Central memory CD8-positive, alpha-beta T cell (primary cell): Measurements from ENCODE around the gene OR6B3.
"Not testable (repeated sequence)": the region's sequence is repeated elsewhere in the genome, so short reads cannot be mapped to it uniquely, and the experiment has no call there.

Source experiments
- ATAC-seq: fragments of 150-1000 bp; cut with Tn5 transposase; replicated peaks from 2 replicates; pipeline ENCODE4 v1.10.0; 2022; ENCODE audit warnings: mild to moderate bottlenecking, moderate FRiP score, moderate number of reproducible peaks; ENCODE audit not compliant: poor library complexity, severe bottlenecking; ENCODE audit errors: extremely low read depth
- DNase-seq, 2 donors: peaks; one replicate each; pipeline ENCODE4 v3.0.0; 2021; ENCODE audit warnings: low spot score in 2 of 2
- H3K27ac Mint-ChIP-seq: one replicate; pipeline ENCODE4 v1.8.0; 2022; ENCODE audit warnings: low read depth, mild to moderate bottlenecking, moderate library complexity, mixed read lengths
- H3K27me3 Mint-ChIP-seq: one replicate; pipeline ENCODE4 v1.8.0; 2022; ENCODE audit warnings: mixed read lengths
- H3K36me3 Mint-ChIP-seq: one replicate; pipeline ENCODE4 v1.8.0; 2022; ENCODE audit warnings: mild to moderate bottlenecking, moderate library complexity, mixed read lengths; ENCODE audit not compliant: insufficient read depth
- H3K4me1 Mint-ChIP-seq: one replicate; pipeline ENCODE4 v1.8.0; 2022; ENCODE audit warnings: mixed read lengths
- H3K4me3 Mint-ChIP-seq: one replicate; pipeline ENCODE4 v1.8.0; 2022; ENCODE audit warnings: mild to moderate bottlenecking, moderate library complexity, mixed read lengths
- H3K9me3 Mint-ChIP-seq: one replicate; pipeline ENCODE4 v1.8.0; 2022; ENCODE audit warnings: mixed read lengths

Gene OR6B3

GRCh38 chr2:240064898-240065297, 11.6 kb upstream of the OR6B3 start:
- ATAC-seq (no peak), DNase-seq (no peak)
- no peaks in the 10 kb centered on the region for H3K36me3 Mint-ChIP-seq
- peaks cover 41% of the 10 kb centered on the region for H3K27me3 Mint-ChIP-seq
- H3K4me1 Mint-ChIP-seq = no peaks in the 10 kb centered on the region
- H3K27ac Mint-ChIP-seq = no peak overlapping the region
- no peak overlapping the region for H3K4me3 Mint-ChIP-seq
- no peaks in the 10 kb centered on the region for H3K9me3 Mint-ChIP-seq

GRCh38 chr2:240060977-240061591, 7.8 kb upstream of the OR6B3 start:
- H3K36me3 Mint-ChIP-seq = peaks cover 3% of the 10 kb centered on the region
- H3K4me3 Mint-ChIP-seq = no peak overlapping the region
- ATAC-seq (peak; percentile 60), DNase-seq (peak in 1 of 2 donors; percentile 37)
- no peaks in the 10 kb centered on the region for H3K4me1 Mint-ChIP-seq
- H3K9me3 Mint-ChIP-seq = no peaks in the 10 kb centered on the region
- peaks cover 55% of the 10 kb centered on the region for H3K27me3 Mint-ChIP-seq
- H3K27ac Mint-ChIP-seq = no peak overlapping the region

DNA sequence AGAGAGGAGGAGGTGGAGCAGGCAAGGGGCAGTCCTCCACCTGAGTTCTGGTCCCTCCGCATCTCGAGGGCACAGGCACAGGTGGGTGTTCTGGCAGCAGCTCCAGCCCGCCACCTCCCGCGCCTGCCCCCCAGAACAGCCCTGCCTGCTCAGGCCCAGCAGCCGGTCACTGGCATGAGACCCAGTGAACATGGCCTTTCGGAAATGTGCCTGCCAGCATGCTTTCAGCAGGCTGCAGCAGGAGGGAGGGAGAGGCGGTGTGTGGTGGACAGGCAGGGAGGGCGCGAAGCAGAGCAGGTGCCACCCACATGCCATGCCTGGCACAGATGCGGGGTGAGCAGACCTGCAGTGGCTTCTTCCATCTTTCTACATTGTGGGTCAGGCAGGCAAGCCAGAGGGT, 3.4 kb upstream of the OR6B3 start:
- Mint-ChIP-seq H3K36me3 (peaks cover 3% of the 10 kb centered on the region), H3K4me3 (no peak overlapping the region), H3K9me3 (no peaks in the 10 kb centered on the region), H3K27me3 (peaks cover 68% of the 10 kb centered on the region), H3K27ac (no peak overlapping the region), H3K4me1 (peaks cover 6% of the 10 kb centered on the region)
- DNase-seq = no peak
- ATAC-seq = no peak

DNA sequence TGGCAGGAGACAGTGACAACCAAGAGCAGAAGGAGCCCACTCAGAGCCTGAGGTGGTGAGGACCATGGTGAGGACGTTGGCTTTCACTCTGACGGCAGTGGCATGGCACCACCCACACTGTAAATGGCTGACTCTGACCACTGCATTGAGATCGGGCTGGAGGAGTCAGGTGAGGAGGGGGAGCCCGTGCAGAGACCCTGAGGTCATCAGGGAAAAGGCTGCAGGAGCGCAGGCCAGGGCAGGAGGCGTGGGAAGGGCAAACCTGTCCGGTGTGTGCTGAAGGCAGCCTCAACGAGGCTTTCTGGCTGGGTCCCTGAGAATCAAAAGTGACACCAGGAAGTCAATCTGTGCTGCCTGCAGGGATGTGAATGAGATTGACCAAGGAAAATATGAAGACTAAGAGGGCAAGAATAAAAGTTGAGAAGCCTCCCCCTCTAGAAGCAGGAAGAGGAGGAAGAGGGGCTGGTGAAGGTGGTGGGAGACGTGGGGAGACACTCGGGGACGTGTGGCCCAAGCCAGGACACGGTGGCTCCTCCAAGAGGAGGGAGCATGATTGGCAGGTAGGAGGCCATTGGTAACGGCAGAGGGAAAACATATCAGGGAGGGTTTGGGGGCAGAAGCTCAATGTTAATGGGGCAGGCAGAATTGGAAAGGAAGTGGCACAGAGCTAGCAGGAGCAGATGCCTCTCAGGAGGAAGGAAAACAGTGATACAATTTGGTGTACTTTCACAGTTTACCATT, 2.0 kb upstream of the OR6B3 start:
- peaks cover 3% of the 10 kb centered on the region for H3K36me3 Mint-ChIP-seq
- H3K27me3 Mint-ChIP-seq = peaks cover 58% of the 10 kb centered on the region
- no peak overlapping the region for H3K4me3 Mint-ChIP-seq
- no peak for ATAC-seq
- no peaks in the 10 kb centered on the region for H3K9me3 Mint-ChIP-seq
- H3K4me1 Mint-ChIP-seq = peaks cover 6% of the 10 kb centered on the region
- DNase-seq = no peak
- H3K27ac Mint-ChIP-seq = no peak overlapping the region

DNA sequence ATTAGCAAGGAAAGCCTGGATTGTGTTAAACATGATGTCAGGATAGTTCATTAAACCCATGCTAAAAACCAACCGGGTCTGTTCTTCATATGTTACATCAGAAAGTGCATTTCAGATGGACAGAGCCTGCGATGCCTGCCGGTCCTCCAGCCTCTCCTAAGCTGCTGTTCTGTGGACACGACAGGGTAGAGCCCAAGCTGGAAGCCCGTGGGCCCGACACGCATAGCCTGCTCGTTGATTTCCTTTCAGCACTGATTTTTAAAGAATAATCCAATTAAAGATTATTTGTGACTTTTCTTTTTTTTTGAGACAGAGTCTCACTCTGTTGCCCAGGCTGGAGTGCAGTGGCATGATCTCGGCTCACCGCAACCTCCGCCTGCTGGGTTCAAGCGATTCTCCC, 797 bp downstream of the OR6B3 start:
- no peaks in the 10 kb centered on the region for H3K9me3 Mint-ChIP-seq
- peaks cover 6% of the 10 kb centered on the region for H3K4me1 Mint-ChIP-seq
- peaks cover 3% of the 10 kb centered on the region for H3K36me3 Mint-ChIP-seq
- H3K27ac Mint-ChIP-seq = no peak overlapping the region
- DNase-seq = no peak
- no peak overlapping the region for H3K4me3 Mint-ChIP-seq
- ATAC-seq = no peak
- H3K27me3 Mint-ChIP-seq = peaks cover 64% of the 10 kb centered on the region

- Mint-ChIP-seq H3K36me3 (peaks cover 3% of the 10 kb centered on the region), H3K27me3 (peaks cover 64% of the 10 kb centered on the region), H3K9me3 (no peaks in the 10 kb centered on the region), H3K4me1 (peaks cover 6% of the 10 kb centered on the region), H3K4me3 (no peak overlapping the region), H3K27ac (no peak overlapping the region)
- ATAC-seq = no peak
- no peak for DNase-seq
Observed at GRCh38 chr2:240051697-240052096, 1.6 kb downstream of the OR6B3 start.

- H3K27me3 Mint-ChIP-seq = peaks cover 64% of the 10 kb centered on the region
- H3K27ac Mint-ChIP-seq = no peak overlapping the region
- H3K4me1 Mint-ChIP-seq = peaks cover 2% of the 10 kb centered on the region
- no peak overlapping the region for H3K4me3 Mint-ChIP-seq
- no peak for DNase-seq
- ATAC-seq = no peak
- H3K9me3 Mint-ChIP-seq = no peaks in the 10 kb centered on the region
- no peaks in the 10 kb centered on the region for H3K36me3 Mint-ChIP-seq
Observed at GRCh38 chr2:240050278-240050677, 3.0 kb downstream of the OR6B3 start.

GRCh38 chr2:240048237-240048636, 5.1 kb downstream of the OR6B3 start:
- Mint-ChIP-seq H3K27ac (no peak overlapping the region), H3K9me3 (no peaks in the 10 kb centered on the region), H3K27me3 (peaks cover 64% of the 10 kb centered on the region), H3K4me3 (no peak overlapping the region), H3K36me3 (no peaks in the 10 kb centered on the region), H3K4me1 (no peaks in the 10 kb centered on the region)
- ATAC-seq (no peak), DNase-seq (no peak)

DNA sequence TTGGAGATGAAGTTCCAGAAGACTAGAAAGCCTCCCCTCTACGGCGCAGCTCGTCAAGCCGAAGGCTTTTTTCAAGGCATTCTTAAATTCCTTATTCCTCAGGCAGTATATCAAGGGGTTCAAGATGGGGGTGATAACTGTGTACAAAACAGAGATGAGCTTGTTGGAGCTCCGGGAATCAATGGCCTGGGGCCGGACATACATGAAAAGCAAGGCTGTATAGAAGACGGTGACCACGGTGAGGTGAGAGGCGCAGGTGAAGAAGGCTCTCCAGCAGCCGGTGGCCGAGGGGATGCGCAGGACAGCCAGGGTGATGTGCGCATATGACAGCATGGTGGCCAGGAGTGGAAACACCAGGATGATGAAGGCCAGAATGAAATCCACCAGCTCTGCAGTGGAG, 8.2 kb downstream of the OR6B3 start:
- no peaks in the 10 kb centered on the region for H3K4me1 Mint-ChIP-seq
- no peak overlapping the region for H3K4me3 Mint-ChIP-seq
- no peaks in the 10 kb centered on the region for H3K36me3 Mint-ChIP-seq
- ATAC-seq (no peak), DNase-seq (no peak)
- peaks cover 65% of the 10 kb centered on the region for H3K27me3 Mint-ChIP-seq
- no peaks in the 10 kb centered on the region for H3K9me3 Mint-ChIP-seq
- H3K27ac Mint-ChIP-seq = no peak overlapping the region

- H3K4me3 Mint-ChIP-seq, H3K4me1 Mint-ChIP-seq, H3K36me3 Mint-ChIP-seq, ATAC-seq, H3K27ac Mint-ChIP-seq, H3K9me3 Mint-ChIP-seq, DNase-seq: not testable (repeated sequence)
- H3K27me3 Mint-ChIP-seq = peaks cover 62% of the 10 kb centered on the region
Observed at GRCh38 chr2:240044096-240044495, 9.2 kb downstream of the OR6B3 start.

- H3K9me3 Mint-ChIP-seq = no peaks in the 10 kb centered on the region
- H3K27me3 Mint-ChIP-seq = peaks cover 55% of the 10 kb centered on the region
- H3K4me1 Mint-ChIP-seq = no peaks in the 10 kb centered on the region
- no peaks in the 10 kb centered on the region for H3K36me3 Mint-ChIP-seq
- H3K27ac Mint-ChIP-seq = no peak overlapping the region
- ATAC-seq (no peak), DNase-seq (no peak)
- H3K4me3 Mint-ChIP-seq = no peak overlapping the region
Observed at GRCh38 chr2:240043279-240043989, 9.9 kb downstream of the OR6B3 start.

GRCh38 chr2:240042740-240043139, 10.6 kb downstream of the OR6B3 start:
- no peak for DNase-seq
- Mint-ChIP-seq H3K4me3 (no peak overlapping the region), H3K27ac (no peak overlapping the region), H3K9me3 (no peaks in the 10 kb centered on the region), H3K4me1 (no peaks in the 10 kb centered on the region), H3K27me3 (peaks cover 48% of the 10 kb centered on the region), H3K36me3 (no peaks in the 10 kb centered on the region)
- no peak for ATAC-seq

DNA sequence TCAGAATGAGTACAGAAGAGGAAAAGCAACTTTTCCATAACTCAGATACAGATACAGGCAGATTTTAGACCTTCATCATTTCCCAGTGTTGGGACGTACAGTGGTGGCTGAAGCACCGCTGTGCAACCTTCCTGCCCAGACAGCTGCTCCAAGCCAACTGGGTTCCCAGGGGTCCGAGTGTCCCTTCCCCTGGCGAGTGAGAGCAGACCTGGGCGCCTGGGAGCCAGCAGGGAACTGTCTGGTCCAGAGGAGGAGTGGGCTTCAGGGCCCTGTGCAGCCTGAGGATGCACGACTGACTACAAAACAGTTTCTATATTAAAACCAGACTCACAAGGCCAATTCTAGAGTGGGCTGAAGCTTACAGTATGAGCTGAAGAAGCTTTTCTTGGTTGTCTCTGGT, 12.0 kb downstream of the OR6B3 start:
- no peak overlapping the region for H3K4me3 Mint-ChIP-seq
- DNase-seq = no peak

More for the DNA sequence above, 12.0 kb downstream of the OR6B3 start:
- Mint-ChIP-seq H3K27ac (no peak overlapping the region), H3K4me1 (no peaks in the 10 kb centered on the region), H3K9me3 (no peaks in the 10 kb centered on the region), H3K27me3 (peaks cover 35% of the 10 kb centered on the region), H3K36me3 (no peaks in the 10 kb centered on the region)
- no peak for ATAC-seq
